Stimulated activated naive CD4-positive, alpha-beta T cell (primary cell): ENCODE results near the gene TENM3.

Experiments used
- DNase-seq, 6 experiments: peaks; one replicate each; lab custom pipeline; 2025; lab: John Stamatoyannopoulos, UW

Gene TENM3

GRCh38 chr4:182507805-182508204, 264.6 kb downstream of the TENM3 start:
- no peak for DNase-seq

GRCh38 chr4:182510836-182511235, 267.6 kb downstream of the TENM3 start:
- DNase-seq = no peak

DNA sequence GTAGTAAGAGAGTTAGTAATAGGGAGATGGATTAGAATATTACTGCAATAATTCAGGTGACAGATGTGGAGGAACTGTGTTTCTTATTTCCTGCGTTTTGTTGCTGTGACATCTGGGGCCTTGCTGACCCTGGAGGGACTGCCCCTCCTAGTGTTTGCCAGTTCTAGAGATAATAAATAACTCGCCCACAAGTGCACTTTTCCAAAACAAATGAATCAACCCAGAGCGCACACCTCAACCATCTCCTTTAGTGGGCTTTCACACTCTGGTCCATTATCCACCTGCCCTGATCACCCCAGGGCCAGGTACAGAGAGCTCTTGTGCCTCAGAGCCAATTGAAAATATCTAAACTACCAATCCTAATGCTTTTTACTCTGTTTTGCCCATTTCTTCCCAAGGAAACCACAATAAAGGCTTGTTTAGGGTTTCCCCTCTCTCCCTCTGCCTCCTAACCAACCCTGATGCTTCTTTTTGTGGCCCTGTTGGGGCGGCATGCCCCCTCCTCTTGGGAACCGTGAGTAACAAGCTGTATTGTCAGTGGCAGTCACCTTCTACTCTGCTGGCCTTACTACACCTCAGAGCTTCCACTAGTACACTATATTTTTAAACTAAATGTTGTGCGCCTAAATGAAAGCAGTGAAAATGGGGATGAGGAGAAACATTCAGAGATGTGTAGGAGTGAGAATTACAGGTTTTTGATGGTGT, 270.5 kb downstream of the TENM3 start:
- no peak for DNase-seq

DNA sequence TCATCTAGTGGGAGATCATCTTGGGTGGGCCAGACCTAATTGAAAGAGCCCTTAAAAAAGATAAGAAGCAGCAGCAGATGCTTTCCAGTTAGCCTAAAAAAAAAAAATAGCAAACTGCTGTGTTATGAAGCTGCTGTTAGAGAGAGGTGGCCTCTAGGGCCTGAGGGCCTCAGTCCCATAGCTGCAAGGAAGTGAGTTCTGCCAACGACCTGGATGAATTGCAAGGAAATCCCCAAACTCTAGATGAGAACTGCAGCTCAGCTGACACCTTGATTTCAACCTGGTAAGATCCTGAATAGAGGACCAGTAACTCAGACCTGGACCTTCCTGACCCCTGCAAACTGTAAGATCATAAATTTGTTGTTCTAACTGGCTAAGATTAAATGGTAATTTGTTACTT, 275.2 kb downstream of the TENM3 start:
- no peak for DNase-seq

DNA sequence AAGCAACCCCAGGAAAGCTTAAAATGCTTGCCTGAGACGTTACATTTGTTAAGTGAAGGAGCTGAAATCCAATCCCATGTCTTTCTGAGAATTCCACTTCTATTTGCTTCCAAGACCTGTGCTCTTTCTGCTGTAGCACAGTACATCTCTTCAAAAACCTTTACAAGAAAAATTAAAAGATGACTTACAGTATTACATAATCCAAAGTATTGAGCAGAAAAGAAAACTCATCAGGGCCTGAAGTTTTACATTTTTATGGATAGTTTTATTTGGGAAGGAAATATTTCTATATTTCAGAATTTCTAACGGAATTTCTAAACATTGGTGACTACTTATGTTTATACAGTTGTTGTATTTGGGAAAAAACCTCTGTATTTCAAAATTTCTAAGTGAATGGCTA, 276.3 kb downstream of the TENM3 start:
- DNase-seq = no peak

GRCh38 chr4:182521011-182521410, 277.8 kb downstream of the TENM3 start:
- DNase-seq = no peak

- no peak for DNase-seq
Observed at GRCh38 chr4:182528819-182529218, 285.6 kb downstream of the TENM3 start.

- no peak for DNase-seq
Observed at GRCh38 chr4:182530451-182530850, 287.2 kb downstream of the TENM3 start.

- DNase-seq = no peak
Observed at GRCh38 chr4:182531555-182532162, 288.5 kb downstream of the TENM3 start.

- no peak for DNase-seq
Observed at GRCh38 chr4:182532441-182532840, 289.2 kb downstream of the TENM3 start.

DNA sequence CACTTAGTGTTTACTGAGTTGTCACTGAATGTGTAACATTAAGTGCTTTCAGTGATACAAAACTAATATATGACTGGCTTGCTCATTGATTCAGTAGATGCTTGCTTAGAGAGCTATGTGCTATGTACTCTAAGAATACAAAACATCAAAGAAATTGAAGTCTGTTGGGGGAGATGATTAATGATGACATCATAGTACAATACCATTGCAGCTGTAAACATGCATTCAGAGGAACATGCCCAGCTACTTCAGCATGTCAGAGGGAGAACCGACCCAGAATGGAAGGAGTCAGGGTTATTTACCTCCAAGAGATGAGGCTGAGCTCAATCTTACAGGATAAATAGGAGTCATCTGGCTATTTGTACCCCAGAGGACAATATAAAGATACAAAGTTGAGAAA, 290.8 kb downstream of the TENM3 start:
- no peak for DNase-seq

- no peak for DNase-seq
Observed at GRCh38 chr4:182536221-182536811, 293.1 kb downstream of the TENM3 start.

- DNase-seq = no peak
Observed at GRCh38 chr4:182537031-182537795, 294.0 kb downstream of the TENM3 start.

- DNase-seq = no peak
Observed at GRCh38 chr4:182538031-182538430, 294.8 kb downstream of the TENM3 start.

GRCh38 chr4:182540496-182540895, 297.3 kb downstream of the TENM3 start:
- DNase-seq = no peak

- DNase-seq = no peak
Observed at GRCh38 chr4:182547435-182547834, 304.2 kb downstream of the TENM3 start.

GRCh38 chr4:182548156-182548555, 305.0 kb downstream of the TENM3 start:
- no peak for DNase-seq

GRCh38 chr4:182549356-182549755, 306.2 kb downstream of the TENM3 start:
- DNase-seq = no peak

GRCh38 chr4:182552948-182553347, 309.7 kb downstream of the TENM3 start:
- no peak for DNase-seq

- DNase-seq = no peak
Observed at GRCh38 chr4:182553653-182554052, 310.5 kb downstream of the TENM3 start.

- no peak for DNase-seq
Observed at GRCh38 chr4:182554736-182555135, 311.5 kb downstream of the TENM3 start.

DNA sequence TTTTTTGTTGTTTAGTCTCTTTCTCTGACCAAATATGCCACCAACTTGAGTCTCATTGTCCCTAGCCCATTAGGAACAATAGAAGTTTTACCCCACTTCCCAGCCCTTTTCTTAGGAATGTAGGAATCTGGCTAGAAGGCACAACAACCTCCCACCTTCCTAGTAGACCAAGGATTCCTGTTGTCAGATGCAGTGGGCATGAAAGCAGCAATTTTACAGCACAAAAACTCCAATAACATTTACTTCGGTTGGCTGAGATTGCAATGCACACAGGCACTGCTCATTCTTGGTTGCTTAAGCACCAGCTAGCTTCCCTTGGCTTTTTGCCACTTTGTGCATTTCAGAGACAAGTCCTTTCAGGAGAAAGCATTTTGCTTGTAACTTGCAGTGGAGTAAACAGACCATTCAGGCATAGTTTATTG, 312.8 kb downstream of the TENM3 start:
- no peak for DNase-seq

GRCh38 chr4:182556580-182556979, 313.4 kb downstream of the TENM3 start:
- no peak for DNase-seq
